HS-5 (cell line): ENCODE results near the gene SPDL1.
A peak's percentile ranks its signal among the peaks of the same experiment; 100 is the strongest.
"Not testable (repeated sequence)": the region's sequence is repeated elsewhere in the genome, so short reads cannot be mapped to it uniquely, and the experiment has no call there.

Experiments
- DNase-seq: peaks from one replicate; pipeline ENCODE4 v3.0.0-alpha.2; 2012; ENCODE audit warnings: low read depth

SPDL1 gene

GRCh38 chr5:169574134-169574646 is 9.4 kb upstream of the SPDL1 start:
- DNase-seq = no peak

- peak; percentile 94 for DNase-seq
Measured at GRCh38 chr5:169576181-169576598, 7.4 kb upstream of the SPDL1 start.

GRCh38 chr5:169577951-169578350 is 5.6 kb upstream of the SPDL1 start:
- no peak for DNase-seq

GRCh38 chr5:169580964-169581363 is 2.6 kb upstream of the SPDL1 start:
- no peak for DNase-seq

GRCh38 chr5:169581580-169582227 is 1.9 kb upstream of the SPDL1 start:
- DNase-seq = peak; percentile 49

- no peak for DNase-seq
Measured at GRCh38 chr5:169583101-169583423, 511 bp upstream of the SPDL1 start.

- no peak for DNase-seq
Measured at GRCh38 chr5:169584998-169585451, 1.5 kb downstream of the SPDL1 start.

GRCh38 chr5:169590602-169591001 is 7.0 kb downstream of the SPDL1 start:
- no peak for DNase-seq

GRCh38 chr5:169591636-169592035 is 8.1 kb downstream of the SPDL1 start:
- no peak for DNase-seq

GRCh38 chr5:169592937-169593650 is 9.5 kb downstream of the SPDL1 start:
- DNase-seq = no peak

GRCh38 chr5:169595172-169595820 is 11.7 kb downstream of the SPDL1 start:
- DNase-seq = no peak

- no peak for DNase-seq
Measured at GRCh38 chr5:169599451-169599850, 15.9 kb downstream of the SPDL1 start.

- DNase-seq = no peak
Measured at GRCh38 chr5:169602535-169602934, 19.0 kb downstream of the SPDL1 start.

- no peak for DNase-seq
Measured at GRCh38 chr5:169606279-169606678, 22.7 kb downstream of the SPDL1 start.

- no peak for DNase-seq
Measured at GRCh38 chr5:169607882-169608281, 24.3 kb downstream of the SPDL1 start.

GRCh38 chr5:169609716-169610115 is 26.1 kb downstream of the SPDL1 start:
- DNase-seq = no peak

GRCh38 chr5:169610606-169611005 is 27.0 kb downstream of the SPDL1 start:
- DNase-seq = peak; percentile 24

GRCh38 chr5:169615561-169615960 is 32.0 kb downstream of the SPDL1 start:
- no peak for DNase-seq

GRCh38 chr5:169624307-169624706 is 40.7 kb downstream of the SPDL1 start:
- DNase-seq = not testable (repeated sequence)

GRCh38 chr5:169626779-169627178 is 43.2 kb downstream of the SPDL1 start:
- peak; percentile 88 for DNase-seq

- no peak for DNase-seq
Measured at GRCh38 chr5:169627551-169627950, 44.0 kb downstream of the SPDL1 start.

- DNase-seq = peak; percentile 35
Measured at GRCh38 chr5:169628892-169629291, 45.3 kb downstream of the SPDL1 start.
